Sigmoid colon (tissue), 7 donors: ENCODE results near the gene ITK. TPM values are rescaled to one million over a fixed set of nuclear protein-coding genes. Genes with fewer than 3 reads are reported as not detected.

Source experiments
- DNase-seq: peaks from one replicate; pipeline ENCODE4 v3.0.0-alpha.2; 2019
- H3K27ac ChIP-seq, 4 donors: fragments of 200-600 bp; sonication (generic); one replicate each; pipeline ENCODE4 v1.5.1; 2016 to 2019; ENCODE audit warnings: mild to moderate bottlenecking in 1 of 4
- H3K27me3 ChIP-seq, 3 donors: fragments of 200-600 bp; sonication (generic); one replicate each; pipeline ENCODE4 v1.5.1; 2019; ENCODE audit warnings: mild to moderate bottlenecking in 1 of 3
- H3K36me3 ChIP-seq, 4 donors: fragments of 200-600 bp; sonication (generic); one replicate each; pipeline ENCODE4 v1.5.1; 2016 to 2019
- H3K4me1 ChIP-seq, 4 donors: fragments of 200-600 bp; sonication (generic); one replicate each; pipeline ENCODE4 v1.5.1; 2017 to 2019
- H3K4me3 ChIP-seq, 4 donors: fragments of 200-600 bp; sonication (generic); one replicate each; pipeline ENCODE4 v1.5.1; 2017 to 2019; ENCODE audit warnings: mild to moderate bottlenecking in 2 of 4, moderate library complexity in 1 of 4
- H3K9me3 ChIP-seq, 4 donors: fragments of 200-600 bp in 3 of 4; sonication (generic) in 3 of 4; one replicate each; pipeline versions ENCODE4 v1.5.1 to v1.6.1; 2013 to 2019
- EP300 ChIP-seq, 4 donors: sonication (generic); formaldehyde crosslinking; IDR thresholded peaks; one replicate each; pipeline ENCODE4 v1.6.1; 2017; ENCODE audit warnings: antibody characterized with exemption in 4 of 4
- POLR2A ChIP-seq, 2 donors: fragments of 450-650 bp; IDR thresholded peaks; one replicate each; pipeline ENCODE4 v1.6.1; 2016; ENCODE audit warnings: antibody characterized with exemption in 2 of 2, mild to moderate bottlenecking in 2 of 2, moderate library complexity in 2 of 2
- POLR2AphosphoS5 ChIP-seq, 4 donors: sonication (generic); formaldehyde crosslinking; IDR thresholded peaks; one replicate each; pipeline ENCODE4 v1.6.1; 2017; ENCODE audit warnings: antibody characterized with exemption in 4 of 4
- WGBS, 2 donors: extraction: QIAGEN DNeasy Blood & Tissue Kit; methylation state at CpG; one replicate each; pipeline ENCODE4 v1.1.7; 2013; 5-methylcytosine and 5-hydroxymethylcytosine counted together
- intact Hi-C: fragments of 100-400 bp; cut with DNase I; formaldehyde crosslinking; loops from one replicate; pipeline ENCODE4 v1.15.1; 2023
- polyA plus RNA-seq, 3 donors: library from polyadenylated mRNA; stranded (reverse); fragments of 200-250 nt; gene quantifications; one replicate each; pipeline ENCODE4 v1.2.3, GENCODE V29; 2013
- total RNA-seq, 4 donors: library from RNA; depleted of rRNA; stranded (reverse); fragments of >200 nt; gene quantifications; one replicate each; pipeline ENCODE4 v1.1.0, GENCODE V29; 2016
- TF ChIP-seq, protein P1 (sequence below), 4 experiments: fragments of 450-650 bp in 3 of 4; fragments of 200-600 bp in 1 of 4; IDR thresholded peaks; one replicate each; pipeline ENCODE4 v1.5.1; 2016 to 2019; ENCODE audit warnings: antibody characterized with exemption in 4 of 4, mild to moderate bottlenecking in 3 of 4, moderate library complexity in 2 of 4
- donor health status: healthy with polysubstance abuse.
- donor health status: Bipolar disorder and iron deficiency.
- donor health status: healthy.

The ITK gene
- total and polyA plus RNA-seq, 7 donors: 0.60 to 15.1 (median 1.5) TPM

DNA sequence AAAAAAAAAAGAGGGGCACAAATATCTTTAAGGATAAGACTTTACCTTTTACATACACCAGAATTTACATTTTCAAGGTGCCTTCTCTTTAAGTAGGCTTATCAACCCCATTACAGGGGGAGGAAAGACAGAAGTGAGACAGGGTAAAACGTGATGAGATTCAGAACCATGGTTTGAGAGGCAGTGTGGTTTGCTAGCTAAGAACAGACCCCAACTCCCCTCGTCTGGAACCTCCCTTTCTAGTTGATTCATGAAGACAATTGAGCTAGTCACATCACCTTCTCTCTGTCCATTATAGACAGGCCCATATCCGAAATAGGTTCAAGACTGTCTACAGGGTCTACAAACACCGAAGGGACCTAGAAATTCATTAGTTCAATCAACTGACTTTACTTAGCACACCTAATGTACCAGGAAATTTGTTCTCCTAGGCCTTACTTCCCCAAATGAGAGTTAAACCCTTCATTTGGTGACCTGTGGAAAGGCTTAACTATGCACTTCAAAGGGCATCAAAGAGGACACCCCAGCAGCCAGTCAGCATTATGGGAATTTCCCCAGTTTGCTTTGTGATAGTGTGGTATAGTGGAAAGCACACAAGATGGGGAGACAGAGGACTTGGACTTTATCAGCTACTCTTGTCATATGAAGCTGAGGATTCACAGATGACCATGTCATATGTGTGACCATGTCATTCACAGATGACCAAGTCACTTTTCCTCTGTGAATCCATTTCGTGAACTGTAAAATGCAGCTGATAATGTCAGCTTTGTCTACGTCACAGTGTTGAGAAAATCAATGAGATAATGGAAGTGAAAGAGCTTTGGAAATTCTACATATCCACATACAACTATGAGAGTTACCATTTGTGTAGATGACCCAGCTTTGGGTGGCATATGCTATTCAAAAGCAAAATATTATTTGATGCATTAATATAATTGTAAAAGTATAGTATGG, 45.1 kb downstream of the ITK start:
- H3K4me3 ChIP-seq: no peak overlapping the region
- WGBS, 2 donors: 77 to 79% methylated on average over 6 of the region's 6 CpGs
- H3K27ac ChIP-seq: no peak overlapping the region
- H3K4me1 ChIP-seq: no peaks in the 10 kb centered on the region
- H3K9me3 ChIP-seq: no peaks in the 10 kb centered on the region
- intact Hi-C loops: no loop called here
- no peaks in the 10 kb centered on the region for H3K27me3 ChIP-seq
- no peaks in the 10 kb centered on the region for H3K36me3 ChIP-seq
- TF ChIP-seq POLR2A (IDR thresholded peaks at IDR 0.05) (no peak), POLR2AphosphoS5 (IDR thresholded peaks at IDR 0.05) (no peak), EP300 (IDR thresholded peaks at IDR 0.05) (no peak)
- TF ChIP-seq, protein P1, sequence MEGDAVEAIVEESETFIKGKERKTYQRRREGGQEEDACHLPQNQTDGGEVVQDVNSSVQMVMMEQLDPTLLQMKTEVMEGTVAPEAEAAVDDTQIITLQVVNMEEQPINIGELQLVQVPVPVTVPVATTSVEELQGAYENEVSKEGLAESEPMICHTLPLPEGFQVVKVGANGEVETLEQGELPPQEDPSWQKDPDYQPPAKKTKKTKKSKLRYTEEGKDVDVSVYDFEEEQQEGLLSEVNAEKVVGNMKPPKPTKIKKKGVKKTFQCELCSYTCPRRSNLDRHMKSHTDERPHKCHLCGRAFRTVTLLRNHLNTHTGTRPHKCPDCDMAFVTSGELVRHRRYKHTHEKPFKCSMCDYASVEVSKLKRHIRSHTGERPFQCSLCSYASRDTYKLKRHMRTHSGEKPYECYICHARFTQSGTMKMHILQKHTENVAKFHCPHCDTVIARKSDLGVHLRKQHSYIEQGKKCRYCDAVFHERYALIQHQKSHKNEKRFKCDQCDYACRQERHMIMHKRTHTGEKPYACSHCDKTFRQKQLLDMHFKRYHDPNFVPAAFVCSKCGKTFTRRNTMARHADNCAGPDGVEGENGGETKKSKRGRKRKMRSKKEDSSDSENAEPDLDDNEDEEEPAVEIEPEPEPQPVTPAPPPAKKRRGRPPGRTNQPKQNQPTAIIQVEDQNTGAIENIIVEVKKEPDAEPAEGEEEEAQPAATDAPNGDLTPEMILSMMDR (IDR thresholded peaks at IDR 0.05): no peak
- no peak for DNase-seq

DNA sequence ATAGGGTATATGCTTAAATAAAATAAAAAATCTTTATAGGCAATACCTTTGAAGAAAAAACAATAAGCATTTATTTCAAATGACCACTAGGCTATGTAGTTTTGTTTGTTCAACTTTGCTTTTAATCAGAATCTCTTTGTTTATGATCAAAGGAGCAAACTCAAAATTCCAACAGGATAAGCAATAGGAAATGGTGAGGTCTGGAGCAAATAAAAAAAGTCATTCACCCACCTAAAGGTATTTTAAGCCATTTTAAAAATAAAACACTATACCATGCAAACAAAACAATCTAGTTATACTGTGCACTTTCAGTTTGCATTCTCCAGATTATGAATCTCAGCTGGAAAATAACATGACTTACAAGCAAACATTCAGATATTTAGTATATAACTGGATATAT, 50.0 kb downstream of the ITK start:
- DNase-seq: no peak
- intact Hi-C loops: no loop called here
- Histone ChIP-seq H3K9me3 (no peaks in the 10 kb centered on the region), H3K36me3 (no peaks in the 10 kb centered on the region), H3K27ac (no peak overlapping the region), H3K27me3 (no peaks in the 10 kb centered on the region), H3K4me3 (no peak overlapping the region), H3K4me1 (no peaks in the 10 kb centered on the region)
- TF ChIP-seq POLR2A (IDR thresholded peaks at IDR 0.05): no peak
- TF ChIP-seq, protein P1 (IDR thresholded peaks at IDR 0.05): no peak
- no peak for TF ChIP-seq EP300 (IDR thresholded peaks at IDR 0.05)

DNA sequence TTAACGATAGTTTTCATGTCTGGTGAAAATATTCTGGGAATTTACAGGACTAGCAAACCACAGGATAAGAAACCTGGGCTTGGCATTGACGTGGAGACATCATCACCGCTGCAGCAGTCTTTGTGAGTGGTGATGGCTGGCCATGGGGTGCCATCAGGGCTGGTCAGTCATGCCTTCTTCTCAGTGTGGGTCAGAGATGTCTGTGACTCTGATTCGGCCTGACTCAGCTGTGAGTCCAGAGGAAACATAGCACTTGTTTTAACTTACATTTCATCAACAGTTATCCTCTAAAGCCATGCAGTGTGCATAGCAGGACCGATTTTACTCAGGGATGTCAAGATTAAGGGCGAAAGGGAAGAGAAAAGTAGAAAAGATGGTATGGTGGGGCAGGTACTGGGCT, 52.1 kb downstream of the ITK start:
- H3K4me1 ChIP-seq: no peaks in the 10 kb centered on the region
- no peaks in the 10 kb centered on the region for H3K9me3 ChIP-seq
- WGBS, 2 donors: 78 to 85% methylated on average over 6 of the region's 6 CpGs
- H3K27ac ChIP-seq: no peak overlapping the region
- H3K36me3 ChIP-seq: no peaks in the 10 kb centered on the region
- no peak for DNase-seq
- H3K4me3 ChIP-seq: no peak overlapping the region
- TF ChIP-seq EP300 (IDR thresholded peaks at IDR 0.05): no peak
- TF ChIP-seq POLR2A (IDR thresholded peaks at IDR 0.05): no peak
- TF ChIP-seq, protein P1 (IDR thresholded peaks at IDR 0.05): no peak
- no peak for TF ChIP-seq POLR2AphosphoS5 (IDR thresholded peaks at IDR 0.05)
- no peaks in the 10 kb centered on the region for H3K27me3 ChIP-seq
- intact Hi-C loops: no loop called here

DNA sequence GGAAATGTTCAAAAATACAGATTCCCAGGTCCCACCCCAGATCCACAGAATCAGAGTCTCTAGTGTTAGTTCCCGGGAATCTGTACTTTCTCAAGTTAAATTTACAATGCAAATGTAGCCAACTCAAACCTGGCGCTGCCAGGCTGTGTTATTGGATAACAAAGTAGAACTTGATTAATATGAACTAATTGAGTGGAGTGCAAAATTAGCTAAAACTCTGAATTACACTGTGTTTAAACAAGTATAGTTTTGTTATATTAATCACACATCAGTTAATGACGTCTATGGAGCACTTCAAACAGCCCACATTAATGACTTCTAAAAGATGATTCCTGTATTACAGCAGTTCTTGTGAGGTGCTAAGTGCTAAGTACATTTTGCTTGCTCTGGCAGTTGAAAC, 52.9 kb downstream of the ITK start:
- TF ChIP-seq, protein P1 (IDR thresholded peaks at IDR 0.05): no peak
- TF ChIP-seq POLR2A (IDR thresholded peaks at IDR 0.05): no peak
- TF ChIP-seq POLR2AphosphoS5 (IDR thresholded peaks at IDR 0.05): no peak
- TF ChIP-seq EP300 (IDR thresholded peaks at IDR 0.05): no peak
- DNase-seq: no peak
- H3K4me1 ChIP-seq: no peaks in the 10 kb centered on the region
- H3K27me3 ChIP-seq: no peaks in the 10 kb centered on the region
- H3K9me3 ChIP-seq: no peaks in the 10 kb centered on the region
- intact Hi-C loops: no loop called here
- no peaks in the 10 kb centered on the region for H3K36me3 ChIP-seq
- no peak overlapping the region for H3K27ac ChIP-seq
- H3K4me3 ChIP-seq: no peak overlapping the region
- 84 to 93% methylated on average over 3 of the region's 3 CpGs for WGBS, 2 donors
